Breast epithelium (tissue), 3 donors: ENCODE measurements around the gene UBXN11.

ENCODE experiments used
- POLR2A ChIP-seq: fragments of 450-650 bp; IDR thresholded peaks from one replicate; pipeline ENCODE4 v1.6.1; 2016; ENCODE audit warnings: antibody characterized with exemption, mild to moderate bottlenecking, moderate library complexity
- POLR2AphosphoS5 ChIP-seq, 3 donors: sonication (generic); formaldehyde crosslinking; IDR thresholded peaks; one replicate each; pipeline ENCODE4 v1.6.1; 2017; ENCODE audit warnings: antibody characterized with exemption in 3 of 3
- TF ChIP-seq, protein P1 (sequence below), 3 donors: fragments of 450-650 bp; IDR thresholded peaks; one replicate each; pipeline ENCODE4 v1.5.1; 2016 to 2017; ENCODE audit warnings: antibody characterized with exemption in 3 of 3, mild to moderate bottlenecking in 3 of 3, moderate library complexity in 3 of 3

GRCh38 chr1:26291939-26292338 is 14.5 kb downstream of the UBXN11 start:
- TF ChIP-seq POLR2AphosphoS5 (IDR thresholded peaks at IDR 0.05) (no peak), POLR2A (no peak)
- TF ChIP-seq, protein P1, sequence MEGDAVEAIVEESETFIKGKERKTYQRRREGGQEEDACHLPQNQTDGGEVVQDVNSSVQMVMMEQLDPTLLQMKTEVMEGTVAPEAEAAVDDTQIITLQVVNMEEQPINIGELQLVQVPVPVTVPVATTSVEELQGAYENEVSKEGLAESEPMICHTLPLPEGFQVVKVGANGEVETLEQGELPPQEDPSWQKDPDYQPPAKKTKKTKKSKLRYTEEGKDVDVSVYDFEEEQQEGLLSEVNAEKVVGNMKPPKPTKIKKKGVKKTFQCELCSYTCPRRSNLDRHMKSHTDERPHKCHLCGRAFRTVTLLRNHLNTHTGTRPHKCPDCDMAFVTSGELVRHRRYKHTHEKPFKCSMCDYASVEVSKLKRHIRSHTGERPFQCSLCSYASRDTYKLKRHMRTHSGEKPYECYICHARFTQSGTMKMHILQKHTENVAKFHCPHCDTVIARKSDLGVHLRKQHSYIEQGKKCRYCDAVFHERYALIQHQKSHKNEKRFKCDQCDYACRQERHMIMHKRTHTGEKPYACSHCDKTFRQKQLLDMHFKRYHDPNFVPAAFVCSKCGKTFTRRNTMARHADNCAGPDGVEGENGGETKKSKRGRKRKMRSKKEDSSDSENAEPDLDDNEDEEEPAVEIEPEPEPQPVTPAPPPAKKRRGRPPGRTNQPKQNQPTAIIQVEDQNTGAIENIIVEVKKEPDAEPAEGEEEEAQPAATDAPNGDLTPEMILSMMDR (IDR thresholded peaks at IDR 0.05): no peak
